Prostate gland (tissue), 2 donors: ENCODE data around the gene LMF2. TPM values are rescaled to one million over a fixed set of nuclear protein-coding genes. Genes with fewer than 3 reads are reported as not detected.
A peak's percentile ranks its signal among the peaks of the same experiment; 100 is the strongest.

Experiments used
- DNase-seq: peaks from one replicate; pipeline ENCODE4 v3.0.0-alpha.2; 2019; ENCODE audit warnings: low spot score
- H3K27ac ChIP-seq, 2 donors: fragments of 200-600 bp; sonication (generic); 2 replicates each; pipeline ENCODE4 v1.5.1; 2017 to 2019
- H3K27me3 ChIP-seq: fragments of 200-600 bp; sonication (generic); replicated peaks from 2 replicates; pipeline ENCODE4 v1.5.1; 2019; ENCODE audit not compliant: insufficient read depth
- H3K36me3 ChIP-seq, 2 donors: fragments of 200-600 bp; sonication (generic); 1 replicate in 1 of 2; 2 replicates in 1 of 2; pipeline versions ENCODE4 v1.5.1 to v1.8.1; 2017 to 2019
- H3K4me1 ChIP-seq: fragments of 200-600 bp; sonication (generic); replicated peaks from 2 replicates; pipeline ENCODE4 v1.5.1; 2019
- H3K4me3 ChIP-seq, 2 donors: fragments of 200-600 bp; sonication (generic); 2 replicates each; pipeline ENCODE4 v1.5.1; 2017 to 2019
- H3K9me3 ChIP-seq: fragments of 200-600 bp; sonication (generic); 2 replicates; pipeline ENCODE4 v1.5.1; 2017
- CTCF ChIP-seq, 4 experiments: fragments of 200-600 bp in 2 of 4; fragments of 450-650 bp in 2 of 4; sonication (generic) in 2 of 4; IDR thresholded peaks; 1 replicate in 3 of 4; 2 replicates in 1 of 4; pipeline ENCODE4 v1.5.1; 2016 to 2019; ENCODE audit warnings: antibody characterized with exemption in 4 of 4, mild to moderate bottlenecking in 2 of 4, moderate library complexity in 2 of 4
- POLR2A ChIP-seq: fragments of 450-650 bp; IDR thresholded peaks from one replicate; pipeline ENCODE4 v1.6.1; 2016; ENCODE audit warnings: antibody characterized with exemption, mild to moderate bottlenecking
- POLR2AphosphoS5 ChIP-seq: sonication (generic); formaldehyde crosslinking; IDR thresholded peaks from one replicate; pipeline ENCODE4 v1.6.1; 2017; ENCODE audit warnings: antibody characterized with exemption
- WGBS: methylation state at CpG from one replicate; pipeline ENCODE4 v1.1.5; 2018; 5-methylcytosine and 5-hydroxymethylcytosine counted together
- intact Hi-C: fragments of 100-400 bp; cut with DNase I; formaldehyde crosslinking; loops from one replicate; pipeline ENCODE4 v1.14.2; 2022
- total RNA-seq, 2 donors: library from RNA; depleted of rRNA; stranded (reverse); fragments of >200 nt; gene quantifications; one replicate each; pipeline ENCODE4 v1.1.0, GENCODE V29; 2016

Gene LMF2
- total RNA-seq, 2 donors from 2014 or later: 76.6 to 94.3 TPM

- WGBS: 88% methylated on average over 24 of the region's 24 CpGs
- intact Hi-C loops: no loop called here
- H3K4me1 ChIP-seq: peaks cover 9% of the 10 kb centered on the region
- H3K36me3 ChIP-seq: peaks cover 0 to 14% of the 10 kb centered on the region in 2 donors
- no peak overlapping the region for H3K27ac ChIP-seq
- TF ChIP-seq CTCF (IDR thresholded peaks at IDR 0.05): no peak
- TF ChIP-seq POLR2AphosphoS5: no peak
- no peak for TF ChIP-seq POLR2A
- no peak overlapping the region for H3K4me3 ChIP-seq
- no peaks in the 10 kb centered on the region for H3K27me3 ChIP-seq
- DNase-seq: no peak
- H3K9me3 ChIP-seq: no peaks in the 10 kb centered on the region
Observed at GRCh38 chr22:50502628-50503474, 4.7 kb downstream of the LMF2 start.

- H3K4me1 ChIP-seq: peaks cover 9% of the 10 kb centered on the region
Observed at GRCh38 chr22:50502096-50502495, 5.4 kb downstream of the LMF2 start.

GRCh38 chr22:50500452-50500851 lies 7.0 kb downstream of the LMF2 start:
- Histone ChIP-seq H3K4me3 (no peak overlapping the region), H3K27ac (no peak overlapping the region), H3K36me3 (peaks cover 0 to 10% of the 10 kb centered on the region in 2 donors), H3K27me3 (no peaks in the 10 kb centered on the region), H3K9me3 (no peaks in the 10 kb centered on the region), H3K4me1 (no peaks in the 10 kb centered on the region)
- WGBS: 95% methylated on average over 12 of the region's 12 CpGs
- no peak for TF ChIP-seq POLR2AphosphoS5
- TF ChIP-seq POLR2A: no peak
- no peak for TF ChIP-seq CTCF (IDR thresholded peaks at IDR 0.05)
- intact Hi-C loops: no loop called here
- DNase-seq: no peak

More at GRCh38 chr22:50502096-50502495, 5.4 kb downstream of the LMF2 start:
- no peak for DNase-seq
- H3K36me3 ChIP-seq: peaks cover 0 to 14% of the 10 kb centered on the region in 2 donors
- intact Hi-C loops: no loop called here
- whole genome bisulfite sequencing: 82% methylated on average over 6 of the region's 6 CpGs
- H3K4me3 ChIP-seq: no peak overlapping the region
- H3K27ac ChIP-seq: no peak overlapping the region
- H3K27me3 ChIP-seq: no peaks in the 10 kb centered on the region
- TF ChIP-seq CTCF (IDR thresholded peaks at IDR 0.05): no peak
- no peaks in the 10 kb centered on the region for H3K9me3 ChIP-seq

GRCh38 chr22:50498322-50498890 lies 9.1 kb downstream of the LMF2 start:
- WGBS: 10% methylated on average over 13 of the region's 13 CpGs
- DNase-seq: peak; percentile 66
- Histone ChIP-seq H3K4me1 (no peaks in the 10 kb centered on the region), H3K27ac (no peak overlapping the region), H3K27me3 (no peaks in the 10 kb centered on the region), H3K9me3 (no peaks in the 10 kb centered on the region), H3K36me3 (no peaks in the 10 kb centered on the region), H3K4me3 (no peak overlapping the region)
- TF ChIP-seq CTCF (IDR thresholded peaks at IDR 0.05): peak in 3 of 4 experiments; percentile 41 to 71 (median 58)
- TF ChIP-seq POLR2AphosphoS5: peak; percentile 16
- no peak for TF ChIP-seq POLR2A
- intact Hi-C loops: no loop called here

GRCh38 chr22:50497093-50497492 lies 10.4 kb downstream of the LMF2 start:
- Histone ChIP-seq H3K27me3 (no peaks in the 10 kb centered on the region), H3K4me1 (no peaks in the 10 kb centered on the region), H3K36me3 (no peaks in the 10 kb centered on the region), H3K9me3 (no peaks in the 10 kb centered on the region), H3K4me3 (no peak overlapping the region), H3K27ac (no peak overlapping the region)
- 73% methylated on average over 6 of the region's 6 CpGs for WGBS
- no peak for TF ChIP-seq CTCF (IDR thresholded peaks at IDR 0.05)
- TF ChIP-seq POLR2AphosphoS5: no peak
- TF ChIP-seq POLR2A: no peak
- no peak for DNase-seq
- intact Hi-C loops: no loop called here
